ENCODE results near the gene SUPT16H.

- TF ChIP-seq POLR2A (IDR thresholded peaks at IDR 0.05) (no peak), CTCF (IDR thresholded peaks at IDR 0.05) (no peak)
Measured at GRCh38 chr14:21398901-21399300, 15.1 kb upstream of the SUPT16H start.

Measured in uterus (tissue), 2 donors.